Tibial nerve (tissue), 4 donors: Measurements from ENCODE around the gene EDA.

ENCODE experiments used
- CTCF ChIP-seq, 5 experiments: fragments of 200-600 bp in 3 of 5; fragments of 450-650 bp in 2 of 5; sonication (generic) in 3 of 5; IDR thresholded peaks; one replicate each; pipeline ENCODE4 v1.5.1; 2016 to 2019; ENCODE audit warnings: antibody characterized with exemption in 5 of 5, mild to moderate bottlenecking in 3 of 5, moderate library complexity in 2 of 5
- EP300 ChIP-seq, 2 donors: sonication (generic); formaldehyde crosslinking; IDR thresholded peaks; one replicate each; pipeline ENCODE4 v1.6.1; 2017; ENCODE audit warnings: antibody characterized with exemption in 2 of 2, mild to moderate bottlenecking in 1 of 2
- POLR2A ChIP-seq, 2 donors: fragments of 450-650 bp; IDR thresholded peaks; one replicate each; pipeline ENCODE4 v1.6.1; 2017; ENCODE audit warnings: antibody characterized with exemption in 2 of 2, mild to moderate bottlenecking in 2 of 2, moderate library complexity in 2 of 2

GRCh38 chrX:69615779-69616456, at the start of gene EDA:
- TF ChIP-seq CTCF (IDR thresholded peaks at IDR 0.05) (no peak), POLR2A (IDR thresholded peaks at IDR 0.05) (peak in 1 of 2 donors; percentile 21), EP300 (IDR thresholded peaks at IDR 0.05) (peak in 1 of 2 donors; percentile 38)
